ENCODE measurements around the gene TMC2.

Gene TMC2

DNA sequence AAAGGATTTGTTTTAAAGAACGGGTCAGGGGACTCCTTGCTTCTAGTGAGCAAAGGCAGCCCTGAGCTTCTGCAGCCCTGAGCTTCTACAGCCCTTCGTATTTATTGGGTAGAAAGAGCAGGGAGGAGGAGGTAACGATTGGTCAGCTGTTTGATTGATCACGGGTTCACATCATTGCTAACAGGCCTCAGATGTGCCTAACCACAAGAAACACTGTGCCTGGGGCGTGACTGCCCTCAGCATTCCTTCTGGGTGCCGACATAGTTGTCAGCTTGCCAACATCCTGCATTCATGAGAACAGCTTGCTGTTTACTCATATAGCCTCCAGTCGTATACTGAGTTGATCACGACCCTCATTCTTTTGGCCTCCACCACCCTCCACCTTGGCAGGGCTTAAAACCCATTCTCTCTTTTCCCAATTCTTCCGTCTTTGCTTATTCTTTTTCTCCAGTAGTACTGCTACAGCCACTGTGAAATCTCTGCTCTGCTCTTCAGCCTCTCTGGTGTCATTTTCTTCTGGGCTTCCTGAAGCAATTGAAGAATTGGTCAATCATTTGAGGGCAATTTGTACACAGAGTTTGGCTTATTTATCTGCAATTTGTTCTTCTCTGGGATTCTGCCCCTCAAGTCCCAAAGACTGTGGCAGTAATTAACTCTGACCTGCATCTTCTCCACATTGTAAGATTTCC is 90.6 kb downstream of the TMC2 start:
- DNase-seq: no peak

DNA sequence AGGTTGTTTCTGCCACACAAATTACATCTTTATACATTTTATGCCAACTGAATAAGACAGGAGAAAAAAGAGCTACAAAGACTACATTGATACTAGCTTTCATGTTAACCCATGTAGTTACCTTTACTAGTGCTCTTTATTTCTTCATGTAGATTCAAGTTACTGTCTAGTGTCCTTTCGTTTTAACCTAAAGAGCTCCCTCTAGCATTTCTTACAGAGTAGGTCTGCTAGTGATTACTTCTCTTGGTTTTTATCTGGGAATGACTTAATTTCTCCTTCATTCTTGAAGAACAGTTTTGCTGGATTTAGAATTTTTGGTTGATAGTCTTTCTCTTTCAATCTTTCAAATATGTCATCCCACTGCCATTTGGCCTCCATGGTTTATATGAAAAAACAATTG is 94.9 kb downstream of the TMC2 start:
- no peak for DNase-seq

DNA sequence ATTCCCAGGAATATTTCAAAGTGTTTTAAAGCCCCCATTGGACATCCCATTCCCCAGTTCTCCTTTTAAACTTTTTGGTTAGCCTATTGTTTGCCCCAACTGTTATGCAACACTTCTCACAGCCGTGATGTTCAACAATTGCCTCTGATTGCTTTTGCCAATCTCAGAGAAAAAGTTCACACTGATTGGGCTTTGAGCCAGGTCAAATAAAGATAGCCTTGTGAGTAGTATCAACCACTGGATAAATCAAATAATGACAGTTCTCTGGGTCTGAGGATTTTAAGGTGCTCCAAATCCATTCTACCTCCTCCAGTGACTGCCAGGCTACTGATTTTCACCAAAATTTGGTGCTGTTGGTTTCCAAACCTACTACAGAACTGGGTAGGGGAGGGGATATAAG is 97.0 kb downstream of the TMC2 start:
- no peak for DNase-seq

DNA sequence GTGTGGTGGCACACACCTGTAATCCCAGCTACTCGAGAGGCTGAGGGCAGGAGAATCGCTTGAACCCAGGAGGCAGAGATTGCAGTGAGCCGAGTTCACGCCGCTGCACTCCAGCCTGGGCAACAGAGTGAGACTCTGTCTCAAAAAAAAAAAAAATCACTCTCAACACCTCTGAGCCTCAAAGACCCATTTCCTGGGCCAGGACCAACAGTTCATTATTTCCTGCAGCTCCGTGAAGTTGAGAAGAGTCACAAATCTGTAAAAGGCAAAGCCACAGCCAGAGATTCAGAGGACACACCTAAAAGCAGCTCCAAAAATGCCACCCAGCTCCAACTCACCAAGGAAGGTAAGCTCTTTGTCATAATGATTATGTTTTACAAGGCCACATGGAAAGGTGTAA is 100.9 kb downstream of the TMC2 start:
- DNase-seq: no peak

DNA sequence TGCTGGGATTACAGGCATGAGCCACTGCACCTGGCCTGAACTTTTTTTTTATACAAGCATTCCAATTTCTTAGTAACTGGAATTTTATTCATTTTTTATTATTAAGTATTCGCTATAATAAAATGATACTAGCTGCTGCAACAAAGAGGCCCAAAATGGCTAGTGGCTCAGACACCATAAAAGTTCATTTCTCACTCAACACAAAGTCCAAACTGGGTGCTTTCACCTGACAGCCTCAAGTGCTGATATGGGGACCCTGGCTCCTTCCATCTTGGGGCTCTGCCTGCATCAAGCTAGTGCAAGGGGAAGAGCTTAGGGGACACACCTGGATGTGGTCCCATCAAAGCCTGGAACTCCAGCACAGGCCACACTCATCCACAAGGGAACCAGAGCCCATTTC is 103.9 kb downstream of the TMC2 start:
- DNase-seq: no peak

DNA sequence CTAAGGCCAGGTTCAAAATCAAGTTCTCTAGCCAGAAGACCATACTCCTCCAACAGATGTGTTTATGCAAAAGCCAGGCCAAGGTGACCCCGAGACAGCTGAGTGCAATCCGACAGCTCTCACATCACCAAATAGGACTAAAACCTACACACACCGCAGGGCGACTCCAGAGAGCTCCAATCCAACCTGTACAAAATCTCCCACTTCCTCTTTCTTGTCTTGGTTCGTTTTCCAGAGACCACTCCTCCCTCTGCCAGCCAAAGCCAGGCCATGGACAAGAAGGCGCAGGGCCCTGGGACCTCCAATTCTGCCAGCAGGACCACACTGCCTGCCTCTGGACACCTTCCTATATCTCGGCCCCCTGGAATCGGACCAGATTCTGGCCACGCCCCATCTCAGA is 104.5 kb downstream of the TMC2 start:
- DNase-seq: no peak

DNA sequence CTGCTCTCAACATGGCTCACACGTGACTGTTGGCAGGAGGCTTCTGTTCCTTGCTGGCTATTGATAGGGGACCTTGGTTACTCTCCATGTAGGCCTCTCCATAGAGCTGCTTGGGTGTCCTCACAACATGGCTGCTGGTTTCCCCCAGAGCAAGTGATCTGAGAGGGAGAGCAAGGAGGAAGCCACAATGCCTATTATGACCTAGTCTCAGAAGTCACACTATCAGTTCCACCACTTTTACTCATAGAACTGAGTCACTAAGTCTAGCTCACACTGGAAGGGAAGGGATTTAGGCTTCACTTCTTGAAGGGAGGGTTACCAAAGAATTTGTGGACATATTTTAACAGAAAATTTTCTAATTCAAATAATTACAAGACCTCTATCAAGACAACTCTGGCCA is 107.3 kb downstream of the TMC2 start:
- no peak for DNase-seq

DNA sequence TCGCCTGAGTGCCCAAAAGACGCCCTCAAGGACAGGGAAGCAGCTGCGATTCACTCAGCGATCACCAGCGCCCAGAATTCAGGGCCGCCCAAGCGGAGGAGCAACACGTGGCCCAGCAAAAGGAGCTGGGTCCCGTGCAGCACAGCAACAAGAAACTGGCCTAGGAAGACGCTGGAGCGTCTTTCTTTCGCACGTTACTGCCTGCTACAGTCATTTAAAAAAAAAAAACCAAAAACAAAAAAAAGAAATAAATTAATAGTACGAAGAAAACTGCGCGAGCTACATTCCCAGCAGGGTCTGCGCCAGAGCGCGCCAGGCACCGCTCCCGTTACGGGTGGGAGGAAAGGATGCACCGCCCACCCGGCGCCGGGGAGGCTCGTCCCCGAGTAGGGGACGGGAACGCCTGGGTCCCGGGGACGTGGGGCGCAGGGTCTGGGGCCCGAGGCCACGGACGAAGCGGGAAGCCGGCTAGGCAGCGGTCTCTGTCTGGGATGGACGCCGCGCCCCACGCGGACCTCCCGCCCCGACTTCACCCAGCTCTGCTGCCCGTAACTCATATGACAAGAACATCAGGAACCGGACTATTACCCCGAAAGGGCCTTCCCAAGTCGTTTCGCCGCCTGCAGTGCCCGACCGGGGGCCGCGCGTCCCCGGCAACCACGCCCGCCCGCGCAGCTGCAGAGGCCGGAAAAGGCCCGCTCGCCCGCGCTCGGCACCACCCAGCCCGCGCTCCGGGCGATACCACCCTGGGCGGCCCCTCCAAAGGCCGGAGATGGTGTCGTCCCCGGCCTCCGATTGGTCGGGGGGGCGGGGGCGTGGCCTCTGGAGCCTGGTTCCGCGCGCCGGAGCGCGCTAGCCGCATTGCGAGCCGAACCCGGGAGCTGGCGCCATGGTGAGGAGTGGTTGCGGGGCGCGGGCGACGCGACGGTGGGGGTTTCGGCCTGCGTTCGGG is 115.7 kb downstream of the TMC2 start, which contains the start of gene NOP56:
TSS of gene NOP56 (plus strand) at position 861 of the 952 bp plus-strand sequence. CDS start at position 890, 29 bp downstream.
- DNase-seq: peak; percentile 96

DNA sequence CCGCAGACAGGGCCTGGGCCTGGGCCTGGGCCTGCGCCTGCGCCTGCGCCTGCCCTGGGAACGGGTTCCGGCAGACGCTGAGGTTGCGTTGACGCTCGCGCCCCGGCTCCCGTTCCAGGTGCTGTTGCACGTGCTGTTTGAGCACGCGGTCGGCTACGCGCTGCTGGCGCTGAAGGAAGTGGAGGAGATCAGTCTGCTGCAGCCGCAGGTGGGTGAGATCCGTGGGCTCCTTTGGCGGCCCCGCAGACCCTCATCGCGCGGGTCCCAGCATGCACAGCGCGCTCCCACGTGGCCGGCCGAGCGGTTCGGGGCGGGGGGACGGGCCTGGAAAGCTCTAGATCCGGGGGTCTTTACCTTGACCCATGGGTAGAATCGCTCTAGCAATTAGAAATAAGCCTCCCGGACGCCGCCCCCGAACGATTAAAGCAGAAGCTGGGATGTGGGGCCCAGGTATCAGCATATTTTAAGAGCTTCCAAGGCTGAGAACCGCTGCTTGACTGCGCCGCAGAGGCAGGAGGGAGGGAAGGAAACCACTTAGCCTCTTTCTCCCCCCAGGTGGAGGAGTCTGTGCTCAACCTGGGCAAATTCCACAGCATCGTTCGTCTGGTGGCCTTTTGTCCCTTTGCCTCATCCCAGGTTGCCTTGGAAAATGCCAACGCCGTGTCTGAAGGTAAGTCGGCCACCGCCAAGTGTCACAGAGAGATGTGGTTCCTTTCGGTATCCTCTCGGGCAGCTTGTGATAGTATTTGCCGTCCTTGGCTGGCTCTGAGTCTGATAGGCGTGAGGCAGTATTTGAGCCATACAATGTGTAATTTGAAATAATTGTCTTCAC is 116.6 kb downstream of the TMC2 start:
- no peak for DNase-seq

DNA sequence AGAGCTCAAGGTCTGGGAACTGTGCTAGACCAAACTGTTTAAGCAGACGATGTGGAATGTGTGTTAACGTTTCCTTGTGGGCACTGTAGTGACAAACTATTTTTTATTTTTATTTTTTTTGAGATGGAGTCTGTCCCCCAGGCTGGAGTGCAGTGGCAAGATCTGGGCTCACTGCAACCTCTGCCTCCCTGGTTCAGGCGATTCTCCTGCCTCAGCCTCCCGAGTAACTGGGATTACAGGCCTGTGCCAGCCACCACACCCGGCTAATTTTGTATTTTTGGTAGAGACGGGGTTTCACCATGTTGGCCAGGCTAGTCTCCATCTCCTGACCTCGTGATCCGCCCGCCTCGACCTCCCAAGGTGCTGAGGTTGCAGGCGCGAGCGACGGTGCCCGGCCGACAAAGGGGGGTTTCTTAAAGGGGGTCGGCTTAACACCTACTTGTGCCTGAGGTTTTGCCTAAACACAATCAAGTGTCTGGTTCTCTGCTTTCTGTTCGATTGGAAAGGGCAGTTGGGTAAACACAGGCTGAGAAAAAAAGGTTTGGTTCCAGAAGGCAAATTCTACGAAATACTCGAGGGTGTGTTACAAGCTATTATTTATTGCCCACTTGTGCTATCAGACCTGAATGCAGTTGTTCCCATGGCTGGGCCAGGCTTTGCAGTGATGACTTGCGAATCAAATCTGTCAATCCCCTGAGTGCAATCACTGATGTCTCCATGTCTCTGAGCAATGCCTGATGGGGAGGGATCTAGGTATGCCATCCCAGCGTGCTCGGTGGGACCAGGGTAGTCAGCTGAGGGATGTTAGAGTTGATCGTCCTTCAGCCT is 117.4 kb downstream of the TMC2 start:
- no peak for DNase-seq

DNA sequence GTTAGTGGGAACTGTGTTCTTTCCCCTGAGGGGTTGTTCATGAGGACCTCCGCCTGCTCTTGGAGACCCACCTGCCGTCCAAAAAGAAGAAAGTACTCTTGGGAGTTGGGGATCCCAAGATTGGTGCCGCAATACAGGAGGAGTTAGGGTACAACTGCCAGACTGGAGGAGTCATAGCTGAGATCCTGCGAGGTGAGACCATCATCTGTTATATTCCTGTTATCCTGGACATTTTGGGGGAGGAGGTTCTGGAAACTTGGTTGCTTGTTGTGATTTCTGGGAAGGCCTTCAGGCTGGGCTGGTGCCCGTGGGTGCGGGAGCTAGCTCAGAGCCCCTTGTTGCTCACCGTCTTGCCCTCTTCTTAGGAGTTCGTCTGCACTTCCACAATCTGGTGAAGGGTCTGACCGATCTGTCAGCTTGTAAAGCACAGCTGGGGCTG is 118.0 kb downstream of the TMC2 start:
- no peak for DNase-seq

DNA sequence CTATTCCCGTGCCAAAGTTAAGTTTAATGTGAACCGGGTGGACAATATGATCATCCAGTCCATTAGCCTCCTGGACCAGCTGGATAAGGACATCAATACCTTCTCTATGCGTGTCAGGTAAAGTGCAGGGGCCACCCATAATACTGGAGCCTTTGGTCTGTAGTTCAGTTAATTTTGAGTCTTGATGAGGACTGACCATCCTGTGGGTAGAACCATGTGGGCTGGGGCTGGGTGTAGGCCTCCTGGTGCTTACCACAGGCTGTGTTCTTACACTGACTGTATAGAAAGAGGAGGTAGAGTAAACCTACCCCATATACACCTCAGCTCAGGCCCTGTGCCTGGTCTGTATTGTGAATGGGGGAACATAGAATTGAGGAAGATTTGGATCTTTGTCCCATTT is 118.5 kb downstream of the TMC2 start:
- DNase-seq: no peak

DNA sequence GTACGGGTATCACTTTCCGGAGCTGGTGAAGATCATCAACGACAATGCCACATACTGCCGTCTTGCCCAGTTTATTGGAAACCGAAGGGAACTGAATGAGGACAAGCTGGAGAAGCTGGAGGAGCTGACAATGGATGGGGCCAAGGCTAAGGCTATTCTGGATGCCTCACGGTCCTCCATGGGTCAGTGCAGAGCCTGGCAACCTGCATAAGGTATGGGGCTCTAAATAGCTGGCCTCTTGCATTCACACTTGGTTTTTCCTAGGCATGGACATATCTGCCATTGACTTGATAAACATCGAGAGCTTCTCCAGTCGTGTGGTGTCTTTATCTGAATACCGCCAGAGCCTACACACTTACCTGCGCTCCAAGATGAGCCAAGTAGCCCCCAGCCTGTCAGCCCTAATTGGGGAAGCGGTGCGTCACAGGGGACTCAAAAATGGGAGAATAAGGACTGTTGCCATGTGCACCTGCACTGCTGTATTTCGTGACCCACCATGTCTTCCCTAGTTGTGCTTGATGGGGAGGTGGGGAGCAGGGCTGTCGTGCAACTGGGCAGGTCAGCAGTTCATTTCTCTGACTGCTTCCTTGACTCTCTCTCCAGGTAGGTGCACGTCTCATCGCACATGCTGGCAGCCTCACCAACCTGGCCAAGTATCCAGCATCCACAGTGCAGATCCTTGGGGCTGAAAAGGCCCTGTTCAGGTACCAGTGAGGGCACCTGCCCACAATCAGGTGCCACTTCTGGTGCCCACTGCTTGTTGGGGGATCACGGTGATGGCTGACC is 119.2 kb downstream of the TMC2 start:
- DNase-seq: no peak

DNA sequence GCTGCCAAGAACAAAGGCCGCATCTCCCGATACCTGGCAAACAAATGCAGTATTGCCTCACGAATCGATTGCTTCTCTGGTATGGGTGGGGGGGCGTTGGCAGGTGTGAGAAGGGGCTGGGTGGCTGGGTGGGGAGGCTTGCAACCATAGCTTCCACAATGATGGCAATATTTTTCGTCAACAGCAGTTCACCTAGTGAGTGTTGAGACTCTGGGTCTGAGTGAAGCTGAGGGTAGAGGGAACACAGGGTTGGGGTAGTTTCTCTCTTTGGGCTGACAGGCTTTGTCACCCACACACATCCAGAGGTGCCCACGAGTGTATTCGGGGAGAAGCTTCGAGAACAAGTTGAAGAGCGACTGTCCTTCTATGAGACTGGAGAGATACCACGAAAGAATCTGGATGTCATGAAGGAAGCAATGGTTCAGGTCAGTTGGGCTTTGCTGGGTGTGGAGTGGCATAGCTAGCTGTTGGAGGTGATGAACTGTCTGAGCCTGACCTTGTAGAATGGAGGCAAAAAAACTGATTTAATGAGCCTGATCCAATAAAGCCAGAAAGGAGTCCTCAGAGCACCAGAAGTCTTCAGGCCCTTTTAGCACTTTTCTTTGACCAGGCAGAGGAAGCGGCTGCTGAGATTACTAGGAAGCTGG is 120.2 kb downstream of the TMC2 start:
- DNase-seq: no peak

DNA sequence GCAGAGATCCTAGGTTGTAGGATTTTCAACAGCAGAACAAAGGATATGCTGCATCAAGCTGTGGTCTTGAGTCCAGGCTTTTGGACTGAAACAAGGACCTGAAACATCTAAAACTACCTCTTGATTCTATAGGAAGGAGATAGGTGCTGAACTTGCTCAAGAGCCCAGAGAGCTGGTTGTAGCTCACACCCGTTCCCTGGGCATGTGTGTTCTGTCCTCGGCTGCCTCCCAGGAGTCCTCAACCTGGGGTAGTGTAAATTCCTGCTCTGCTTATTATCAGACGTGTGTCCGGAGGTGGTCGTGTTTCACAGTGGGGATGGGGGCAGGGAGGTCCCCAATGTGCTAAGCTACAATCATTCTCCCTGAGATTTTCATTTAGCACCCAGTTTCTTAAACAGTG is 120.9 kb downstream of the TMC2 start:
- no peak for DNase-seq

DNA sequence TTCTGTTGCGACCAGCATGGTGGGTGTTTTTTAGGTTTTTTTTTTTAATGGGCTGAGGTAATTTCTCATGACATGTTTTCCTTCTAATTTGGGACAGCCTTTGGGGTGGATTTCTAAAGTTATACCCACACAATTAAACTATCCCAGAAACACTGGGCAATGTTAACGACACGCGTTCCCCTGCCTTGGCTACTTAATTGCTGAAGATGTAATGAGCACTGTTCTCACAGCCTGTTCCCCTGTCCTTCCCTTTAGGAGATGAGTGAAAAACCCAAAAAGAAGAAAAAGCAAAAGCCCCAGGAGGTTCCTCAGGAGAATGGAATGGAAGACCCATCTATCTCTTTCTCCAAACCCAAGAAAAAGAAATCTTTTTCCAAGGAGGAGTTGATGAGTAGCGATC is 121.3 kb downstream of the TMC2 start:
- DNase-seq: no peak

DNA sequence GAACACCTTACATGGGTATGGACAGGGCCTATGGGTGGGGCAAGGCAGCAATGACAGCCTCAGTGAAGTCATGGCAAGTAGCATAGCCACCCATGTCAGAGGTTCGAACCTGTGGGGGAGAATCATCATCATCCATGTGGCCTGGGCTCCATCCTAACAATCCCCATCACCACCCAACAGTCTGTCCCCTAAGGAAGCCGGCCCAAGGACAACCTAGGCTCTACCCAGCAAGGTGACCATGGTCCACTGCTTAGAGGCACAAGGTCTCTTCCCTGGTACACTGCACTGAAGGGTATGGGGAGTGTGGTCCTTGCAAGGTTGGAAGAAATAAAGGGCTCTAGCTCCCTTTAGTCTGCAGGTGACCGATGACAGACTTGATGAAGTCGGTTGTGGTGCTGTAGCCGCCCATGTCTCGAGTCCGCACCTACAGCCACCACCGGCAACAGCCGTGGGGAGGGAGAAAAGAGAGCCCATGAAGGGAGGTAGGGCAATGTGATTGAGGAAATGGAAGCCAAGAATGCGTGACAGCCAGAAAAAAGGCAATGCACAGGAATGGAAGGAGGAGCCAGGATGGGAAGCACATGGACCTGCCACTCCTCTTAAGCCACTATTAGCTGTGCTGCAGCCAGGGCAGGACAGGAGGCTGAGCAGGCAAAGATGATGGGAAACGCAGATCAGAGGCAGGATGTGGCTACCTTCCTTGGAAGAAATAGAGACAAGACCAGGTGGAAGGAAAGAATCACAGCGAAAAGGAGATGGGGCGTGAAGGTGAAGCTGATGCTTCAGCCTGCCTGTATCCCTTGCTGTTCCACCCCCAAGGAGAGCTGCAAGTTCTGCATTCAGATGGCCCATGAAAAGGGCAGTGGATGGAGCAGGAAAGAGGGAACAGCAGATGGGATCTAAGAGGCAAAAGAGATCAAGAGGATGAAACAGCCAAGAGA is 122.3 kb downstream of the TMC2 start:
- DNase-seq: no peak

DNA sequence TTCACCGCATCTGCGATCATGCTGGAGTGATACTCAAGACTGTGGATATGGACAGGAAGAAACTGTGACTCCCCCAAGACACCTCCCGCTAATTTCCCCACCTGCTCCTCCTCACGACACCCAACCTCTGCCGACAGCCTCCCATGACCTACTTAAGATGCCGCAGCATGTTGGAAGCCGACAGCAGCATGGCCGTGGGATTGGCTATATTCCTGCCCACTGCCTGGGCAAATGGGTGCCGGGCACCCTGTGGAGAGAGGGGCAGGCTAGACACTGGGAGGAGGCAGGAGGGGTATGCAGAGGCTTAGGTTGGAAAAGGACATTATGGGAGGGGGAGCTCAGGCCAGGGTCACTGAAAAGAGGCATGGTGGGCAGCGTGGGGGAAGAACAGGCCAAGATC is 123.2 kb downstream of the TMC2 start:
- no peak for DNase-seq

DNA sequence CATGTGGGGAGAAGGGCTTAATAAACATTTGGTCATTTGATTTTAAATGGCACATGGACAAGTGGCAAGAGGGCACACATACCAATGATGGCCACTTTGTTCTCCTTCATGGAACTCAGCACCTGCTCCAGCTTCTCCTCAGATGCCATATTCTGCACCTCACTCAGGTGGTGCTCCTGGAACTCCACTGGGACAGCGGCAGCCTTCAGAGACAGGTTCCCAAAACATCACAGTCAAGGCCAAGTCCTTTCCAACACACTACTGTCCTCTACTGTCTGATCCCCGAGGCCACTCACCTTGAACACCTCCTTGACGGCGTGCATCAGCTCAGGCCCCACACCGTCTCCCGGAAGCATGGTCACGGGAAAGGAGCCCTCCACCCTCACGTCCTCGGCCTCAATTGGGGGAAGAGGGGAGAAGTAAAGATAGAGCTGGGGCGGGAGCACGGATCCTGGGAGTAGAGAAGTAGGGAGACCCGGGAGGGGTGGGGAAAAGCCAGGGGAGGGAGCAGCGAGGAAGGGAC is 127.1 kb downstream of the TMC2 start:
- DNase-seq: no peak
